GM12891 (cell line): ENCODE measurements around the gene KIF13A.
"Not testable (repeated sequence)": the region's sequence is repeated elsewhere in the genome, so short reads cannot be mapped to it uniquely, and the experiment has no call there.

ENCODE experiments used
- DNase-seq: peaks from one replicate; pipeline ENCODE4 v3.0.0; 2011; ENCODE audit warnings: low spot score; ENCODE audit not compliant: insufficient read length
- FAIRE-seq: peaks from 2 replicates; lab custom pipeline; 2011; peaks lifted over from hg19 to GRCh38; lab: Jason Lieb, UNC
- PAX5 ChIP-seq: IDR thresholded peaks from 2 replicates; pipeline ENCODE4 v1.6.1; 2011; ENCODE audit warnings: low read length, moderate library complexity, mild to moderate bottlenecking; ENCODE audit not compliant: insufficient read depth, severe bottlenecking
- POLR2A ChIP-seq: IDR thresholded peaks from 2 replicates; pipeline ENCODE4 v1.6.1; 2011; ENCODE audit warnings: low read depth, low read length, control low read depth
- POLR2AphosphoS5 ChIP-seq: IDR thresholded peaks from 2 replicates; pipeline ENCODE4 v1.6.1; 2011; ENCODE audit warnings: low read depth, low read length, control low read depth
- POU2F2 ChIP-seq: IDR thresholded peaks from 2 replicates; pipeline ENCODE4 v1.6.1; 2011; ENCODE audit warnings: low read depth, mild to moderate bottlenecking, control low read depth, low read length, moderate library complexity
- SPI1 ChIP-seq: IDR thresholded peaks from 2 replicates; pipeline ENCODE4 v1.6.1; 2011; ENCODE audit warnings: low read depth, low read length, control low read depth
- TAF1 ChIP-seq: IDR thresholded peaks from 2 replicates; pipeline ENCODE4 v1.6.1; 2011; ENCODE audit warnings: low read depth, low read length, control low read depth

Gene KIF13A

DNA sequence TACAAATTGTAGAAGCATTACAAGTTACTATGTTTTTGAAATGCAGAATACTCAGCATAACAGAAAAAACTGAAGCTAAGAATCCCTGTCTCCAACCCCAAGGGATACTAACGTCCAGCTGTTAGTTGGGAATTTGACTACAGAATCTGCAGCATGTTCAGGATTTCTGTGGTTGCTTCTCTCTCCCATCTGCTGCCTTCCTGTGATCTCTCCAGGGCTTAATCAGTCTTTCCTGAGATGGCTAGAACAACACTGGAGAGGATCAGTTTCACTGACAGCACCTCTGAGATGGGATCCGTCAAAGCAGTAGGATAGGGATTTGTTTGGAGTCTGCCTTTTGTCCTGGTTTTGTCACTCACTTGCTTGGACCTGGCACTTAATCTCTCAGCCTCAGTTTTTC is 207.4 kb downstream of the KIF13A start:
- FAIRE-seq (no peak), DNase-seq (no peak)
- TF ChIP-seq TAF1: no peak
- no peak for TF ChIP-seq SPI1
- TF ChIP-seq POLR2AphosphoS5: no peak
- TF ChIP-seq POU2F2: no peak
- TF ChIP-seq PAX5: no peak
- TF ChIP-seq POLR2A: no peak

GRCh38 chr6:17771609-17772008 is 215.8 kb downstream of the KIF13A start:
- no peak for DNase-seq

DNA sequence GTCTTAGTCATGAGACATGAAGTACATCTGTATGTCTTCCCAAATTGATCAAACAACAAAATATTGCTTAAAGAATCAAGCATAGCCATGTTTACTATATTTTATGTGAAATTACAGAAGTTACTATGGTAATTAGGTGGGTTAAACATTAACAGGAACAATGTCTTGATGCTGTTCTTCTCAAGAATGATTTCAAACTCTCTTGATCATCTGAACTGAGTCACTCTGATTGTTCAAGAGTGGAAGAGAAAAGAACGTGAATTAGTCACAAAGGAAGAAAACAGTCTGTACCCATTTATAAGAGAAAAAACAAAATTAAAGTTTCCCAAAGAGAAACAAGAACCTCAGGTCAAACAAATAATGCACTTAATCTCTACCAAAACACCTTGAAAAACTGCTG is 218.6 kb downstream of the KIF13A start:
- FAIRE-seq (no peak), DNase-seq (no peak)
- TF ChIP-seq POLR2A (no peak), TAF1 (no peak), PAX5 (no peak), SPI1 (no peak), POU2F2 (no peak), POLR2AphosphoS5 (no peak)

More at GRCh38 chr6:17771609-17772008, 215.8 kb downstream of the KIF13A start:
- no peak for TF ChIP-seq POLR2A
- no peak for FAIRE-seq

DNA sequence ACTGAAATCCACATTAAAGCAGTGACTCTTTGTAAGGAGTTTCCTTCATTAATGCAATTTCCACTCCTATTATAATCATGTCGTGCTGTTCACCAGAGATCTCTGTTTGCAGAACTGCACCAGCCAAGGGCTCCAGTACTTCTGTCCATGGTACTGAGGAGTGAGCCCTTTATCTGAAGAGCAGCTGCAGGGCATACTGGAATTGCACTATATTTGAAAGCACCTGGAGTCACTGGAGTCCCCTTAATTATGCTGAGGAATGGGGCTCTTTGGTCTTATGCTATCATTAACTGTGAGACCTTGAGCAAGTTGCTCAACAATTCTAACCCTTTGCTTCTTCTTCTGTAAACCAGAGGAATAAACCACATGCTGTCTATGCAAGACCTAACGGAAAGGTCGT is 219.0 kb downstream of the KIF13A start:
- FAIRE-seq (no peak), DNase-seq (no peak)
- TF ChIP-seq POU2F2 (no peak), POLR2A (no peak), PAX5 (no peak), TAF1 (no peak), POLR2AphosphoS5 (no peak), SPI1 (no peak)

- FAIRE-seq: no peak
- TF ChIP-seq SPI1: no peak
- TF ChIP-seq POLR2AphosphoS5: no peak
- TF ChIP-seq TAF1: no peak
- no peak for TF ChIP-seq POU2F2
- TF ChIP-seq PAX5: no peak
- no peak for TF ChIP-seq POLR2A
- no peak for DNase-seq
Measured at GRCh38 chr6:17762651-17763050, 224.8 kb downstream of the KIF13A start.

DNA sequence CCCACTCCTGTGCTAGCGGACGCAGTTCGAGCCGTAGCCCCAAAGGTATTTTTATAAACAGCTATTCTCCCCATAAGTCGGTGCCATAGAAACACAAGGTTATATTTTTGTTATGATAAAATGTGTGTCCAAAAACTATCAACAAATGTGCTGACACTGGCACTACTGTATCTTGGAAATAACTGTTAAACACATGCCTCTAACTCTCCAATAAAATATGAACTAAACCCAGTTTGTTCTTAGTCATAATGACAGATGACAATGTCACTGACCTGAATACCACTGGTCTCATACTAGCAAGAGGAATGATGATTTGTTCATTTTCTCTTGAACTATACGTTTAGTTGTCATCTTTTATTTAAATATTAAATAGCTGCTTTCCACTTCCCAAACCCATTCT is 229.3 kb downstream of the KIF13A start:
- TF ChIP-seq POU2F2 (no peak), SPI1 (no peak), TAF1 (no peak), POLR2AphosphoS5 (no peak), POLR2A (no peak), PAX5 (no peak)
- FAIRE-seq: no peak
- DNase-seq: no peak

DNA sequence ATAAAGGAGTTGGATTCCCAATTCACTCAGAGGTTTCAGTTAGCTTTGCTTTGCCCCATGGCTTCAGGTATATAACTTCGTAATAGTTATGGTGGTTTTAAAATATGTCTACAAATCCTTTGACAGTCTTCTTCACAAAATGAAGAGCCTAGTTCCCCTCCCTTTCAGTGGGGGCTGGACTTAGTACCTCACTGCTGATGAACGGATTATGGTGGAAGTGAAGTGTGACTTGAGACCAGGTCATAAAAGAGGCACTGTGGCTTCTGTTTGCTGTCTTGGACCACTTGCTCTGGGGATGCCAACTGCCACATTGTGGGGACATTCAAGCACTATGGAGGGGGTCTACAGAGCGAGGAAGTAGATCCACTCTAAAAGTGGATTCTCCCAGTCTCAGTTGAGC is 233.2 kb downstream of the KIF13A start:
- no peak for DNase-seq
- FAIRE-seq: no peak
- TF ChIP-seq POLR2AphosphoS5: no peak
- TF ChIP-seq SPI1: no peak
- TF ChIP-seq POU2F2: no peak
- no peak for TF ChIP-seq TAF1
- TF ChIP-seq PAX5: no peak
- TF ChIP-seq POLR2A: no peak

GRCh38 chr6:17745324-17745723 is 242.1 kb downstream of the KIF13A start:
- FAIRE-seq, DNase-seq: not testable (repeated sequence)

GRCh38 chr6:17744757-17745308 is 242.6 kb downstream of the KIF13A start:
- not testable (repeated sequence) for FAIRE-seq, DNase-seq

GRCh38 chr6:17744019-17744756 is 243.2 kb downstream of the KIF13A start:
- no peak for FAIRE-seq
- DNase-seq: no peak
- no peak for TF ChIP-seq POLR2A
- TF ChIP-seq PAX5: no peak
- TF ChIP-seq SPI1: no peak
- TF ChIP-seq POU2F2: no peak
- no peak for TF ChIP-seq TAF1
- no peak for TF ChIP-seq POLR2AphosphoS5
